Stimulated activated CD8-positive, alpha-beta memory T cell treated with anti-CD3 and anti-CD28 coated beads, Interleukin-12 subunit alpha, Interleukin-12 subunit beta, amount 100 ng/mL, for 24 hours (primary cell): ENCODE data around the gene TAAR9.
"Not testable (repeated sequence)": the region's sequence is repeated elsewhere in the genome, so short reads cannot be mapped to it uniquely, and the experiment has no call there.

Experiments
- DNase-seq: peaks from one replicate; pipeline ENCODE4 v3.0.0-alpha.2; 2020; ENCODE audit errors: extremely low read depth

The TAAR9 gene

GRCh38 chr6:132513831-132514545, 24.1 kb upstream of the TAAR9 start:
- no peak for DNase-seq

- no peak for DNase-seq
Measured at GRCh38 chr6:132515386-132515785, 22.7 kb upstream of the TAAR9 start.

- no peak for DNase-seq
Measured at GRCh38 chr6:132520953-132521352, 17.1 kb upstream of the TAAR9 start.

DNA sequence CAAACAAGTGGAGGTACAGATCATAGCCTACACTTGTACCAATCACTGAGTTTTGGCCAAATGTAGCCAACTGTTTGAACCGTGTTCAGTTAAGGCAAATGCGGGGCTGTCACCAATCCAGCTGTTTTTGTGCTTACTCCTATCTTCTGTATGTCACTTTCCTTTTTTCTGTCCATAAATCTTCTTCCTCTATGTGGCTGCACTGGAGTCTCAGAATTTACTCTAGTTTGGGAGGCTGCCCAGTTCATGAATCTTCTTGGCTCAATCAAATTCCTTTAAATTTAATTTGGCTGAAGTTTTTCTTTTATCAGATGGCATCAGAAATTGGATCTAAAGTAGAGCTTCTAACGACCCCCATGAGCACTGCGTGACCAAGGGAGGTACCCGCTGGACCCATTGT, 13.4 kb upstream of the TAAR9 start:
- DNase-seq, result no peak

DNA sequence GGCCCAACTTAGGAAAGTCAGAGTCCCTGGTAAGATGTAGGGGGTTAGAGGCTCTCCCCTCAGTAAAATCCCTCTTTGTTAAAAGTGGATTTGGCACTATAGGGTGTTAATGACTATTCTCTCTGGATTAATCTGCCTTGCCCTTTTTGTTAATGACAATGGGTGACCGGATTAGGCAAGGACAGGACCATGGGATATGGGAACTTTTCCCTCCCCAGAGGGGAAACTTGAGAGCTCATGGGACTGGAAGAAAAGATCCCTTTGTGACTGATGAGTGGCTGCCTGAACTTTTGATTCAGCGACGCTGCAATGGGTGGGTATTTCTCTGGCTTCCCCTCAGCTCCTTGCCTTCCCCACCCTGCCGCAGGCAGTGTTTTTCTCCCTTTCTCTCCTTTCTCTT, 12.2 kb upstream of the TAAR9 start:
- no peak for DNase-seq

DNA sequence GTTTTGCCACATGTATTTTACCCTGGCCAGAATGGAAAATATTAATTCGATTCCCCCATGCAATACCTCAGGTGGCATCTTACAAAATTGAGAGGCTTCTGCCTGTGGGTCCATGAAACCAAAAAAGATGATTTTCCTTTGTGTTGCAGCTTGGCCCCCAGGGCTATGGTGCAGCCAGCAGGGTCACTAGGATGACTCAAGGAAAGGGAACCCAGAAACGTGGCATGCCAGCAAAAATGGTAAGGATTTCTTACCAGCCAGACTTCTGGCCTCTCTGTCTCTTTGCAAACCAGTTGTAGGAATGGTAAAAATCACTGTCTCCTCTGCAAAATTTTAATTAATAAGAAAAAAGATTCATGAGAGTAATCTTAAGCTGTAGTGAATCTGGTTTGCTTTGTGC, 11.6 kb upstream of the TAAR9 start:
- no peak for DNase-seq

DNA sequence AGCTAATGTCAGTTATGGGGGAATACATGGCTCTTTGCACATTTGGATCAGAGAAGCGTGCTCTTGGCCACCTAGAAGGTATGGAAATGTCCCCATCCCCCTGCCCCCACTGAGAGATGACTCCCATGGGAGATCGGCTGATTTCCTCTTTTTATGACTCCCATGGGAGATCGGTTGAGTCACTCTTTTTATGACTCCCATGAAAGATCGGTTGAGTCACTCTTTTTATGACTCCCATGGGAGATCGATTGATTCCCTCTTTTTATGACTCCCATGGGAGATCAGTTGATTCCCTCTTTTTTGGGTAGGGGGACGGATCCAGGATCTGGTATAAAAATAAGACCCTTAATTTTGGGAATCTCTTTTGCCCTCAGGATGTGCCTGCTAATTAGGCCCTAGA, 10.3 kb upstream of the TAAR9 start:
- no peak for DNase-seq

DNA sequence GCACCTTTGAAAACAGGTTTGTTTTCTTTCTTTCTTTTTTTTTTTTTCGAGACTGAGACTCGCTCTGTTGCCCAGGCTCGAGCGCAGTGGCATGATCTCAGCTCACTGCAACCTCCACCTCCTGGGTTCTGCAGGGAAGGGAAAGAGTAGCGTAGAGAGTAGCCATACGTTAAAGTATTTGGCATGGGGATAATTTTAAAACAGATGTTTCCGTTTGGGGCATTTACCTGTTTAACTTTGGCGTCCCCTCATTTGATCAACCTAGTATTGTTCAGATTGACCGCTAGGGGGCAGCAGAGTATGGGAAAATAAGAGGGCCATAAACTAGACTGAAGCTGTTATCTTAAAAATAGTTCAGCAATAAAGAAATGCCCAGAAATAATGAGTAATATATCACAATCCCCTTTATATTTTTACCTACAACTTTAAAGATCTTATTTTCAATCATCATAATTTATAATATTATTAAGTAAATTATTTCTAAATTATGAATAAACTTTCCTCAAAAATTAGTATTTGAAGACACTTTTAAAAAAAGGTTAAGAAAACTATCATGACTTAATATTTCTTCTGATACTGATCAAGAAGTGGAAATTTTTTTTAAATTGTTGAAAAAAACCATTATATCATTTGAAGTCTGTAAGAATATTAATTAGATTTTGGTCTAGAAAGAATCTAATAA, 7.6 kb upstream of the TAAR9 start:
- DNase-seq, result peak; percentile 25

DNA sequence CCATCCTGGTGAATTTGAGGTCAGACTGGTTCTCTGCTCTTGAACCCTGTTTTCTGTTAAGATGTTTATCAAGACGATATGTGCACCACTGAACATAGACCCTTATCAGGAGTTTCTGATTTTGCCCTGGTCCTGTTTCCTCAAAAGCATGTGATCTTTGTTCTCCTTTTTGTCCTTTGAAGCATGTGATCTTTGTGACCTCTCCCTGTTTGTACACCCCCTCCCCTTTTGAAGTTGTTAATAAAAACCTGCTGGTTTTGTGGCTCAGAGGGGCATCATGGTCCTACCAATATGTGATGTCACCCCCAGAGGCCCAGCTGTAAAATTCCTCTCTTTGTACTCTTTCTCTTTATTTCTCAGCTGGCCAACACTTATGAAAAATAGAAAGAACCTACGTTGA, 3.5 kb upstream of the TAAR9 start:
- not testable (repeated sequence) for DNase-seq

- DNase-seq, result no peak
Measured at GRCh38 chr6:132537145-132537544, 932 bp upstream of the TAAR9 start.

DNA sequence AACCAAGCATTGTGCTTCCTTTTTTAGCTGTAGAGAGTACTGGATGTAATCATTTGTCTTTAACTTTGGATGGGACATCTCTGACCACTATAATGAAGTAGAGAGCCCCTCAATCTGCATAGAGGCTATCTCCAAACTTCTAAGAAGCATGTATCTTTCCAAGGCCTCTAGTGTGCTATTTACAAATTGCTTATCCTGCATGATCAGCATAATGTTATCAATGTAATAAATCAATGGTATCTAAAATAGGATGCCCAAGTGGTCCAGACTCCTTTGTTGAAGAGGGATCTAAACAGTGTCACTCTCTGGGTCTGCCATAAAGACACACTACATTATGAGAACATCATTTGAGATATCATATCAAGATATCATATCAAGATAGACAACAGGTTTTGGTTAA, 6.7 kb downstream of the TAAR9 start:
- DNase-seq, result no peak

DNA sequence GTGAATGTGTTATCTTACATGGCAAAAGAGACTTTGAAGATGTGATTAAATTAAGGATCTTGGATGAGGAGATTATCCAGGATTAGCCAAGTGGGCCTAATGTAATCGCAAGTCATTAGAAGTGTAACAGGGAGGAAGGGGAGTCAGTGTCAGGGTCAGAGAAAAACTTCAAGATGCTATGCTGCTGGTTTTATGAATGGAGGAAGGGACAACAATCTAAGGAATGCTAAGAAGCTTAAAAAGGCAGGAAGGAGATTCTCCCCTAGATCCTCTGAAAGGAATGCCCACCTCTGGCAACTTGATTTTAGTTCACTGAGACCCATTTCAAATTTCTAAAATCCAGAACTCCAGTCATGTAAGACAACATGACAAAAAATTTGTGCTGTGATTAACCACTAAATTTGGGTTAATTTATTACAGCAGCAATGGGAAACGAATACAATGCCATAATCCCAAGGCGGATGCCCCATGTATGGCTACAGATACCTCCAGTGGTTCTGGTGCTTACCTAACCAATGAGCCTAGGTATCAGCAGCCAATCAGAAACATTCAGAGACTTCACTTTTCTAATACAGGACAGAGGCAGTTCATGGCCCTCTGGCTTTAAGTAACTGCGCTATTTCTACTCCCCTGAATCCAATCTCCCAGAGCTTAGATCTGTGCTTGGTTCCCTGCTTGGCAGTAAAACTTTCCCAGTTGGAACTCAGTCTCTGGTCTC, 10.8 kb downstream of the TAAR9 start:
- DNase-seq, result no peak

DNA sequence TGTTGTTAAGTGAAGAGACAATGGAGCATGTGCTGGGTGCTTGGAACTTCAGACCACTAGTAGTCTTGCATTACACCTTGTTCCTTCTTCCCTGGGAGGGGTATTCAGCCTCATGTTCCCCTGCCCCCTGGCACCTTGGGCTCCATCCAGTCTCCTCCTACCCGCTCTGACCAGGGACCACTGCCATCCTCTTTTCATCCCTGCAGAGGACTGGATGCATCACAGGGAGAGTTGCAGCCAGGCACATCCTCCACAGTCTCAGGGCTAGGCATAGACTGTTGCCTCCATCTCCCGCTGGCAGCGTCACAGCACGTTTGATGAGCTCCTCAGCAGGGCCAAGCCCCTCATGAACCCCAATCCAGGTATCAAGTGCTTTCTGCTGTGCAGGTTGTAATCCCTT, 13.1 kb downstream of the TAAR9 start:
- no peak for DNase-seq

DNA sequence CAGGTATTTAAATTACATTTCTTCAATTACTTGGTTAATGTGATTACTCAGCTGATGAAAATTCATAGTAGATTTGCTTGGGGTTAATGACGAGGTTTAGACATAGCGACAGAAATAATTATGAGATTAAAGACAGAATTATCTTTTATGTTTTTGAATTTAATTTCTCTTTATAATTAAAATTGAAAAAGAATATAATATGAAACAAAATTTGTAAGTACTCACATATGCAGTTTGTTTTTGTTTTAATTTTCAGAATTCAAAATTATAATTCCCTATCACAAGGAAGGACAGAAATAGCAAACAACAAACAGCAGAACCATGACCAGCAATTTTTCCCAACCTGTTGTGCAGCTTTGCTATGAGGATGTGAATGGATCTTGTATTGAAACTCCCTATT, 14.3 kb downstream of the TAAR9 start, which contains the start of gene TAAR8:
TAAR8 (plus strand) TSS at position 301 of the 400 bp plus-strand sequence; CDS start at position 322, 21 bp downstream.
- no peak for DNase-seq

GRCh38 chr6:132560087-132560486, 22.0 kb downstream of the TAAR9 start:
- DNase-seq, result not testable (repeated sequence)

DNA sequence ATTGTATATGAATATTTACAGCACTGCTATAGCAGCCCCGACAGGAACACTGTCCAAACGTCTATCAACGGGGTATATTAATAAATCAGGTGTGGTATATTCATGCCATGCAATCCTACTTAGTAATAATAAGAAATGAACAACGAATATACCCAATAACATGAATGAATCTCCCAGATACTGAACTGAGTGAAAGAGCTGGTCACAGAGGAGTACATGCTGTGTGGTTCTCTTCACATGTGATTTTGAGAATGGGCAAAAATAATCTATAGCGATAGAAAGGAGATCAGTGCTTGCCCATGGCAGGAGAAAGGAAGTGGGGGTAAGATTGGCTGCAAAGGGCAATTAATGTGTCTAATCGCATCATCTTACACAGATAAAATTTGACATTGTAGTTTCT, 28.3 kb downstream of the TAAR9 start:
- DNase-seq, result no peak

DNA sequence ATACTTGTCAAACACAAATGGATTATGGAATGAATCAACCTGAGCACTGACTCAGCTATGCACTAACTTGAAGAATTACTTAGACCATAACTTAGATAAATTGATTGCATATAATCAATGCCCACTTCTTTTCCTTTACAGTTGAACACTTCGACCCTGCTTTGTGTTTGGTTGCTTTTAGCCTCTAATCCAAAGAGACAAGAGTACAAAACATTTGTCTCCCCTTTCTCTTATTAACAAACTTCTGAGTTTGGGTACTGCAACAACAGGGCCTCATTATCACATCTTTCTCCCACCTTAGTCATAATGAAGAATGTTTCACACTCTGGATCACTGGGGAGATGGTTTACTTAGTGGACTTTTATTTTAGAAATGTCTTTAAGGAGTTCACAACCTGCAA, 29.5 kb downstream of the TAAR9 start:
- no peak for DNase-seq

- no peak for DNase-seq
Measured at GRCh38 chr6:132568611-132569010, 30.5 kb downstream of the TAAR9 start.

DNA sequence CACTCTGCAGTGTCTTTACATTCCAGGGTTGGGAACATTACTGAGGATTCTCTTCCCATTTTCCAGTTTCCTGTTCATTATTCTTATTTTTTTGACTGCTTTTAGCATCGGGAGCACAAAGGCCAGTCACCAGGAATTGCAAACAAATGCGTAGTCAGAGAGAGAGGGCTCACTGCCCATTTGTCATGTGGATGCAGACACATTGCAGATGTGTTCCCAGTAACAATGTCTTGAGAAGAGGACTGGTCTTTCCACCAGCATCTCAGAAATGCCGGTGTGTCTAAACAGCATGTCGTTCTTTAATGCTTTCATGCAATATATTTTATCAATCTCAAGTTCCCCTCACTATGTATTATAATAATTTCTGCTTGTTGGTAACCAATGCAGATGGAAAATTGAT, 31.1 kb downstream of the TAAR9 start:
- DNase-seq, result no peak

DNA sequence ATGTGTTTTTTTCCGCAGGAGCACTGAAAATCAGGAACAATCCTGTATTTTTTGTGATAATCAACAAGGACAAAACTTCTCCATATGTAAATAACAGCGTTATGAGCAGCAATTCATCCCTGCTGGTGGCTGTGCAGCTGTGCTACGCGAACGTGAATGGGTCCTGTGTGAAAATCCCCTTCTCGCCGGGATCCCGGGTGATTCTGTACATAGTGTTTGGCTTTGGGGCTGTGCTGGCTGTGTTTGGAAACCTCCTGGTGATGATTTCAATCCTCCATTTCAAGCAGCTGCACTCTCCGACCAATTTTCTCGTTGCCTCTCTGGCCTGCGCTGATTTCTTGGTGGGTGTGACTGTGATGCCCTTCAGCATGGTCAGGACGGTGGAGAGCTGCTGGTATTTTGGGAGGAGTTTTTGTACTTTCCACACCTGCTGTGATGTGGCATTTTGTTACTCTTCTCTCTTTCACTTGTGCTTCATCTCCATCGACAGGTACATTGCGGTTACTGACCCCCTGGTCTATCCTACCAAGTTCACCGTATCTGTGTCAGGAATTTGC, 32.2 kb downstream of the TAAR9 start, which contains the start of gene TAAR6:
TAAR6 (plus strand) TSS at position 102 of the 557 bp plus-strand sequence; CDS start at position 102, 0 bp downstream.
- no peak for DNase-seq

GRCh38 chr6:132571774-132572173, 33.7 kb downstream of the TAAR9 start:
- no peak for DNase-seq

- no peak for DNase-seq
Measured at GRCh38 chr6:132584698-132585097, 46.6 kb downstream of the TAAR9 start.
